B cell (primary cell): ENCODE measurements around the gene GULP1.

ENCODE experiments used
- CTCF ChIP-seq: fragments of 200-600 bp; IDR thresholded peaks from one replicate; pipeline ENCODE4 v1.8.0; 2022; ENCODE audit warnings: antibody characterized with exemption, mild to moderate bottlenecking
- EZH2 ChIP-seq: IDR thresholded peaks from 2 replicates; pipeline ENCODE4 v1.6.1; 2012; ENCODE audit warnings: borderline replicate concordance, low read depth, mild to moderate bottlenecking, moderate library complexity, low read length; ENCODE audit not compliant: insufficient read depth, poor library complexity, severe bottlenecking

- no peak for TF ChIP-seq CTCF
- TF ChIP-seq EZH2 = no peak
Observed at GRCh38 chr2:188251034-188251433, 40.6 kb upstream of the GULP1 start.
